VCaP (cell line): ENCODE results near the gene ATG5.
"Not testable (repeated sequence)": the region's sequence is repeated elsewhere in the genome, so short reads cannot be mapped to it uniquely, and the experiment has no call there.

ENCODE experiments used
- H3K27ac ChIP-seq: fragments of 450-650 bp; 2 replicates; pipeline ENCODE4 v1.5.1; 2017
- TF ChIP-seq, protein P1 (sequence below): fragments of 450-650 bp; conservative IDR thresholded peaks from 2 replicates; pipeline ENCODE4 v1.5.1; 2017; ENCODE audit warnings: mild to moderate bottlenecking, moderate library complexity

Gene ATG5

DNA sequence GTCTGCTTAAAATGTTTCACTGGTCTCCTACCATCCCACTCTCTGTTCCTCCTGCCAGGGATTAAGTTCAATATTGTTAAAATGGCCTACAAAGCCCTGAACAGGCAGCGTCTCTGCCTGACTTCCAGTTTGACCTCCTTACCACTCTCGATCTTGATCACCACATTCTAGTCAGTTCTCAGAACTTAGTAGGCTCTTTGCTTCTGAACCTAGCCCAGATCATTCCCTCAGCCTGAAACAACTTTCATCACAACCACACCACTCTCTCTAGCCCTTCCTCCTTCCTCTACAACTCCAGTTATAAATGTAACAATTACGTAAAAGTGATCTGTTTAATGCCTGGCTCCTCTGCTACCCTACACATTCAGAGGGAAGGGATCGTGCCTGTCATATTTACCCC, 53.3 kb downstream of the ATG5 start:
- H3K27ac ChIP-seq, result no peak overlapping the region
- TF ChIP-seq, protein P1, sequence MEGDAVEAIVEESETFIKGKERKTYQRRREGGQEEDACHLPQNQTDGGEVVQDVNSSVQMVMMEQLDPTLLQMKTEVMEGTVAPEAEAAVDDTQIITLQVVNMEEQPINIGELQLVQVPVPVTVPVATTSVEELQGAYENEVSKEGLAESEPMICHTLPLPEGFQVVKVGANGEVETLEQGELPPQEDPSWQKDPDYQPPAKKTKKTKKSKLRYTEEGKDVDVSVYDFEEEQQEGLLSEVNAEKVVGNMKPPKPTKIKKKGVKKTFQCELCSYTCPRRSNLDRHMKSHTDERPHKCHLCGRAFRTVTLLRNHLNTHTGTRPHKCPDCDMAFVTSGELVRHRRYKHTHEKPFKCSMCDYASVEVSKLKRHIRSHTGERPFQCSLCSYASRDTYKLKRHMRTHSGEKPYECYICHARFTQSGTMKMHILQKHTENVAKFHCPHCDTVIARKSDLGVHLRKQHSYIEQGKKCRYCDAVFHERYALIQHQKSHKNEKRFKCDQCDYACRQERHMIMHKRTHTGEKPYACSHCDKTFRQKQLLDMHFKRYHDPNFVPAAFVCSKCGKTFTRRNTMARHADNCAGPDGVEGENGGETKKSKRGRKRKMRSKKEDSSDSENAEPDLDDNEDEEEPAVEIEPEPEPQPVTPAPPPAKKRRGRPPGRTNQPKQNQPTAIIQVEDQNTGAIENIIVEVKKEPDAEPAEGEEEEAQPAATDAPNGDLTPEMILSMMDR, result no peak

DNA sequence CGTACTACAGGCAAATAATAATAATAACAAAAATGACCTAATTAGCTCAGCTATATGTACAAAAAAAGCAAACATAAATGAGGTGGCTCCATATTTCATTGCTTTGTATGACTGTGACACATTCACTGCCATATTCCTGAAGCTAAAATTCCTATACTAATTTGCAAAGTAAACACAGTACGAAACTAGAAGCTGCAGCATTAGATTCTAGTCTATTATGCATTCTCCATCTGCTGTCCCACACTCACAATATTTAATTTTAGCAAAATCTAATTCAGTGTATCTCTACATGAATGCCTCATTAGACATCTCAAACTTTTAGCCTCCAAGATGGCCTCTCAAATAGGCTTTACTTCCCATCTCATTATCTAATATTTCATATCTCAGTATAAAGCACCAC, 55.1 kb downstream of the ATG5 start:
- no peak overlapping the region for H3K27ac ChIP-seq

DNA sequence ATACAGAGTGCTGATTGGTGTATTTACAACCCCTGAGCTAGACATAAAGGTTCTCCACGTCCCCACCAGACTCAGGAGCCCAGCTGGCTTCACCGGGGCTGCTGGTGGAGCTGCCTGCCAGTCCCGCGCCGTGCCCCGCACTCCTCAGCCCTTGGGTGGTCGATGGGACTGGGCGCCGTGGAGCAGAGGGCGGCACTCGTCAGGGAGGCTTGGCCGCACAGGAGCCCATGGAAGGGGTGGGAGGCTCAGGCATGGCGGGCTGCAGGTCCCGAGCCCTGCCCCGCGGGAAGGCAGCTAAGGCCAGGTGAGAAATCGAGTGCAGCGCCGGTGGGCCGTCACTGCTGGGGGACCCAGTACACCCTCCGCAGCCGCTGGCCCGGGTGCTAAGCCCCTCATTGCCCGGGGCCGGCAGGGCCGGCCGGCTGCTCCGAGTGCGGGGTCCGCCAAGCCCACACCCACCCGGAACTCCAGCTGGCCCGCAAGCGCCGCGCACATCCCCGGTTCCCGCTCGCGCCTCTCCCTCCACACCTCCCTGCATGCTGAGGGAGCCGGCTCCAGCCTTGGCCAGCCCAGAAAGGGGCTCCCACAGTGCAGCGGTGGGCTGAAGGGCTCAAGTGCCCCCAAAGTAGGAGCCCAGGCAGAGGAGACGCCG, 56.2 kb downstream of the ATG5 start:
- H3K27ac ChIP-seq, result not testable (repeated sequence)

More for the DNA sequence above, 55.1 kb downstream of the ATG5 start:
- TF ChIP-seq, protein P1, result no peak

DNA sequence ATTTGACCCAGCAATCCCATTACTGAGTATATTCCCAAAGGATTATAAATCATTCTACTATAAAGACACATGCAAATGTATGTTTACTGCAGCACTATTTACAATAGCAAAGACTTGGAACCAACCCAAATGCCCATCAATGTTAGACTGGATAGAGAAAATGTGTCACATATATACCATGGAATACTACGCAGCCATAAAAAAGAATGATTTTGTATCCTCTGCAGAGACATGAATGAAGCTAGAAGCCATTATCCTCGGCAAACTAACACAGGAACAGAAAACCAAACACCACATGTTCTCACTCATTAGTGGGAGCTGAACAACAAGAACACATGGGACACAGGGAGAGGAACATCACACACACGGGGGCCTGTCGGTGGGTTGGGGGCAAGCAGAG, 57.1 kb downstream of the ATG5 start:
- H3K27ac ChIP-seq, result not testable (repeated sequence)

DNA sequence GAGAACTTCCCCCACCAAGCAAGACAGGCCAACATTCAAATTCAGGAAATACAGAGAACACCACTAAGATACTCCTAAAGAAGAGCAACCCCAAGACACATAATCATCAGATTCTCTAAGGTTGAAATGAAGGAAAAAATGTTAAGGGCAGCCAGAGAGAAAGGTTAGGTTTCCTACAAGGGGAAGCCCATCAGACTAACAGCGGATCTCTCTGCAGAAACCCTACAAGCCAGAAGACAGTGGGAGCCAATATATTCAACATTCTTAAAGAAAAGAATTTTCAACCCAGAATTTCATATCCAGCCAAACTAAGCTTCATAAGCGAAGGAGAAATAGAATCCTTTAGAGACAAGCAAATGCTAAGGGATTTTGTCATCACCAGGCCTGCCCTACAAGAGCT, 61.1 kb downstream of the ATG5 start:
- H3K27ac ChIP-seq, result not testable (repeated sequence)

DNA sequence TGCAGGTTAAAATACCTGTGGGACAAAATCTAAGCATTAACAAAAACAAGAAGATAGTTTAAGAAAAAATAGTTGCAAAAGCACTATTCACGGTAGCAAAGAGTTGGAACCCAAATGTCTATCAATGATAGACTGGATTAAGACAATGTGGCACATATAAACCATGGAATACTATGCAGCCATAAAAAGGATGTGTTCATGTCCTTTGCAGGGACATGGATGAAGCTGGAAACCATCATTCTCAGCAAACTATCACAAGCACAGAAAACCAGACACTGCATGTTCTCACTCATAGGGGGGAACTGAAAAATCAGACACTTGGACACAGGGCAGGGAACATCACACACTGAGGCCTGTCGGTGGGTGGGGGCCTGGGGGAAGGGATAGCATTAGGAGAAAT, 65.8 kb downstream of the ATG5 start:
- not testable (repeated sequence) for H3K27ac ChIP-seq

DNA sequence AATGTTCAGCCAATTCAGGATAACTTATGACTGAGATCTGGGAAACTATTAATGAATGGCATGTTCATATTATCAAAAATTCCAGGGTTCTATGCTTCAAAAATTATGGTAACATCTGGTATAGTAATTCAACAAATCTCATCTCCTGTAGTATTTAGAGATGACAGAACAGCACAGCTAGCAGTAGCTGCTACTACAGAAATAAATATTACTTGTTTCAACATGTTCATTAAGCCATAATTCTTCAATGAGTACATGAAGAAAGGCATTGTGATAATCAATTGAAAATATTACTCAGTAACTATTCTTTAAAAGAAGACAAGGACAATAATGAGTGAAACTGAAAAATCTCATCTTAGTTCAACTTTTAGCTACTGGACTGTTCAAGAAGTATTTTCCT, 66.8 kb downstream of the ATG5 start:
- H3K27ac ChIP-seq, result no peak overlapping the region

DNA sequence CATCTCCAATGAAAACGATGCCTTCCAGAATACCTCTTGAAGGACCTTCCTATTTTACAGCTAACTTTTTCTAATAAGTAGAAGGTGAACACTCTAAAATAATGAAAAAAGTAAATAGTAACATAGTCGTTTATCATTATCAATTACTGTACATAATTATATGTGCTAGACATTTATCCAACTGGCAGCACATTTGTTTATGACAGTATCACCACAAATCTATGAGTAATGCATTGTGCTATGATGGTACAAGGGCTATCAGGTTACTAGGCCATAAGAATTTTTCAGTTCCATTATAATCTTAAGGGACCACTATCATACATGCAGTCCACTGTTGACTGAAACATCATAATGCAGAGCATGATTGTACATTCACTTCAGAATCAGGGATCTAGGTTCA, 68.4 kb downstream of the ATG5 start:
- TF ChIP-seq, protein P1, result no peak
- no peak overlapping the region for H3K27ac ChIP-seq

More for the DNA sequence above, 66.8 kb downstream of the ATG5 start:
- TF ChIP-seq, protein P1, result no peak

DNA sequence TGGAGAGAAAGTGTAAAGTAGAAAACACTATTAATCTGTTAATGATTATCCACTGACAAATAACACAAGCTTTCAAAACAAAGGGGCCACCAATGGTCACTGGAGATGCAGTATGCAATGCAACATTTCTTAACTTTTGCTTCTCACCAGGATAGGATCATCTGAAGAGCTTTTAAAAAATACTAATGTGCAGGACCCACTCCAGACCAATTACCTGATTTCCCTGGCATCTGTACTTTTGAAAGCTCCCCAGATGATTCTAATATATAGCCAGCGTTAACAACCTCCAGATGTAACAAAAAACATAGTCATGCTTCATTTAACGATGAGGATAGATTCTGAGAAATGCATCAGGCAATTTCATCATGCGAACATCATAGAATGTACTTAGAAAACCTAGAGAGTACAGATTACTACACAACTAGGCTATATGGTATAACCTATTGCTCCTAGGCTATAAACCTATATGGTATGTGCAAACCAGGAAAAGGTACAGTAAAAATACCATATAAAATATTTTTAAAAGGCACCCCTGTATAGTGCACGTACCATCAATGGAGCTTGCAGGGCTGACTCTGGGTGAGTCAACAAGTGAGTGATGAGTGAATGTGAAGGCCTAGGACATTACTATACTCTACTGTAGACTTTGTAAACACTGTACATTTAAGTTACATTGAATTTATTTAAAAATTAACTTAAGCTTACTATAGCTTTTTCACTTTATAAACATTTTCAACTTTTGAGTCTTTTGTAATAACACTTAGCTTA, 69.2 kb downstream of the ATG5 start:
- TF ChIP-seq, protein P1, result no peak
- H3K27ac ChIP-seq, result no peak overlapping the region

DNA sequence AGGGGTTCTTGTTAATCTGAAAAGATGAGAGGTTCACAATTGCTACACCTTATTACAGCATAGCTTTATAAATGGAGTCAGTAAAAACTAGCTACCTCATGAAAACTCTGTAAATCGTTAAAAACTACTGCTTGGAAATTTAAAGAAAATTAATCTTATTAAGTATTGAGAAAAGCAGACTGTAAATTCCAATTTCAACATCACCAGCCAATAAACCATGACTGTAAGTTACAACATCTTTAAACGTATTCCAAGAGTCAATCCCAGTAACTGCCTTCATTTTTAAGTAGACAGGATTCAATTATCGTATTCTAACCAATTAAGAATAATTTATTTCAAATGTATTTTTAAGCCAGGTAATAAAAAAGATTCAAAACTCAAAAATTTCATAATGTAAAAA, 70.3 kb downstream of the ATG5 start:
- no peak overlapping the region for H3K27ac ChIP-seq
- TF ChIP-seq, protein P1, result no peak
